ENCODE results near the gene CENPM.
"Not testable (repeated sequence)": the region's sequence is repeated elsewhere in the genome, so short reads cannot be mapped to it uniquely, and the experiment has no call there.

The CENPM gene

GRCh38 chr22:41966225-41966606 lies 19.3 kb upstream of the CENPM start:
- DNase-seq = no peak

DNA sequence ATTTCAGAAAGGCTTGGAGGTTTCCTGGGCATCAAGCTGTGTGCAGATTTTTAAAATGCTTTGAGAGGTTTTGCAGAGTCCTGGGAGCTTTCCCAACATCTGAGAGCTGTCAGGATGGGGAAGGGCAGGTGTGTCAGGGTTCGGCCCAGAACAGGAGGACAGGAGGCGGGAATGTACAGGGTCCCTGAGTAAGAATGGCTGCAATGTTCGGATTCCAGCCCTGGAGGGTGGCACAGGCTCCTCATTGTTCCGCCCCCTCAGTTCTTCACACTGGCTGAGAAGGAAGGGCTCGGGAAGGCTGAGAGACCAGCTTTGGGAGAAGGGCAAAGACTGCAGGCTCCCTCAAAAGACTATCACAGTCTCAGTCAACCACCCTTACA lies 17.1 kb upstream of the CENPM start:
- DNase-seq = no peak

GRCh38 chr22:41963453-41964111 lies 16.6 kb upstream of the CENPM start:
- no peak for DNase-seq

DNA sequence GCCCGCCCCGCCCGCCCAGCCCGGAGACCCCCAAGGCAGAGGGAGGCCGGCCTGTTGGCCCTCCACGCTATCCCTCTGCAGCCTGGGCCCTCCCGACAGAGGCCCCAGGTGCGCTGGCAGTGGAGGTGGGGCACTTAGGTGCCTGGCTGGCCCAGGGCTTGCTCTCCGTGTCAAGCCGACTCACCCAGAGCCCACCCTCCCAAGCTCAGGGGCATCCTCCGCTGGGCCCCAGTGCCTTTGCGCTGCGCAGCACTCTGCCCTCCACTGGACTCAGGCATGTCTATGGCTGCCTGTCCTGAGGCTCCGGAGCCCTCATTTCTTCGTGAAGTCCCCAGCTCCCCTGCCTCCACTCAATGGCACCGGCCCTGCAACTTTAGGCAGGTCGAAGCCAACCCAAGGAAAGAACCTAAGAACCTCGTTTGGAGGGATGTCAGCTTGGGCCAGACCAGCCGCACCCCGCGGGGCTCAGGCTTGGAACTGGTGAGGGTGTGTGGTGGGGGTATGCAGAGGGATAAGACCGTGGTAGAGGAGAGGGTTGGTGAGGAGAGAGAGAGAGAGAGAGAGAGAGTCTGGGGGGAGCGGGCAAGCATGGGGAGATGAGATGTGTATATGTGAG lies 11.1 kb upstream of the CENPM start:
- DNase-seq = no peak

DNA sequence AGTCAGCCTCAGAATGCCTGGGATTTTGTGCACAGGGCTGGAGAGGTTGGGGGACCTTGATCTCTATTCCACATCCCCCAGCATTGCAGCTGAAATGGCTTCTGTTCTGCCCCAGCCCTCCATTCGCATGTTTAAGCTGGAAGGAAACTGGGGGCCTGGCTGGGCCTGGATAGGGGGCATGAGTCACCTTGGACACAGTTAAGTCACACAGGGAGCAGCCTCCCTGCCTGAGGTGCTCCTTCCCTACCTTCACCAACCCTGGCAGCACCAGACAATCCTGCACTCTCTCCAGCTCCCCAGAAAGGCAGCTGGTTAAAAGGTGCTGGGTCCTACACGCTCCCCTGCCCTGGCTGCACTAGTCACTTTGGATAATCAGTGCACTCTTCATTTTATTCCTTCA lies 5.8 kb upstream of the CENPM start:
- no peak for DNase-seq

DNA sequence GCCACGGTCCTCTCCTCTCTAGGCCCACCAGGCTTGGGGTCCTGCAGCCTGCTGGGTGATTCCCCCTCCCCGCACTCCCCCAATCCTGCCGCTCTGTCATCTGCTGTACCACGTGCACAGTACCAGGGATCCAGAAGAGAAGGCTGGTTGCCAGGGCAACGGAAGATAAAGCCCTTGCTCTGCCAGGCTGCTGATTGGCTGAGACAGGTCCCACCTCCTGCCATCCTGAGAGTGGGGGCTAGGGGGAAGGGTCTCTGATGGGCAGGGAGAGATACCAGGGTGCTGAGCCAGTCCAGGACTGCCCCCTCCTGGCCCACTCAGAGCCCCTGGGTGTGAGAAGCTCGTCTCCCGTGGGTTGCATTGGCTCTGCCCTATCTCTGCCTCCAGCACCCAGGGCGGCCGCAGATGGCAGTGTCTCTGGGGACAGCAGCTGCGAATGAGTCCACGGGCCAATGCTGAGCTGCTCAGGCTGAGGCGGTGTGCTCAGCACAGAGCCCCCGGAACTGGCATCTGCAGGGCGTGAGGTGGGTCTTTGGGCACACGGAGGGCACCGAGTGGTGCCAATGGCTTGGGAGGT lies 5.0 kb upstream of the CENPM start, which contains the start of gene SMIM45:
SMIM45 (plus strand) TSS at position 253 of the 577 bp plus-strand sequence.
- DNase-seq = no peak

DNA sequence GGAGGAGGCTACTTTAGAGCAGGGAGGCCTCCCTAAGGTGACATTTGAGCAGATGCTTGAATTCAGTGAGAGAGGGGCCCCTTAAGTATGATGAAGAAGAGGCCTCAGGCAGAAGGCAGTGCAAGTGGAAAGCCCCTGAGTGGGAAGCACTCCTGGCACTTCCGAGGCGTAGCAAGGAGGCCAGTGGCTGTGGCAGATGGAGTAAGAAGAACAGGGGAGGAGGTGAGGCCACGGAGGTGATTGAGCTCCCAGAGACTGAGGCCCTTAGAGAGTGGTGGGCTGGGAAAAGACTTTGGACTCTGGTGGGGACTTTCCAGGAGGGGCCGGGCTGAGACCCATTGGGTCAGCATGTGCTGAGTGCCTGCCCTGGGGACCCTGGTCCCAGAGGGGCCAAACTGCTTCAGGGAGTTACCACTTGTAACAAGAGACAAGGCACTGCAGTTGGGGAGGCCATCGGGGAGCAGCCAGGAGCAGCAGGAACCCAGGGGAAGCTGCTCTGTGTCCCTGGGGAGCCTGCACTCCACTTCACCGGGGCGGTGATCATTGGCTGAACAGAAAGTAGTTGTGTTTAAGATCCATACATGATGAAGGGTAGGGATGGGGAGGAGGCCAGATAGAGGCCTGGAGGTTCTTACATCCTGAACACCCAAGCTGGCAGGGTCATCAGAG lies 2.5 kb upstream of the CENPM start:
- no peak for DNase-seq

DNA sequence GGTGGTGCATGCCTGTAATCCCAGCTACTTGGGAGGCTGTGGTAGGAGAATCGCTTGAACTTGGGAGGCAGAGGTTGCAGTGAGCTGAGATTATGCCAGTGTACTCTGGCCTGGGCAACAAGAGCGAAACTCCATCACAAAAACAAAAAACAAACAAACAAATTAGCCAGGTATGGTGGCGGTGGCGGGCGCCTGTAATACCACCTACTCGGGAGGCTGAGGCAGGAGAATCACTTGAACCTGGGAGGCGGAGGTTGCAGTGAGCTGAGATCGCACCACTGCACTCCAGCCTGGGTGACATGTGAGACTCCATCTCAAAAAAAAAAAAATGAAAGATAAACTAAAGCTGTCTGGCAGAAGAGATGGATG lies 2.0 kb upstream of the CENPM start:
- not testable (repeated sequence) for DNase-seq

GRCh38 chr22:41948142-41948541 lies 1.2 kb upstream of the CENPM start:
- no peak for DNase-seq

- DNase-seq = no peak
Measured at GRCh38 chr22:41947424-41948080, 600 bp upstream of the CENPM start.

- no peak for DNase-seq
Measured at GRCh38 chr22:41943661-41944209, 3.2 kb downstream of the CENPM start.

DNA sequence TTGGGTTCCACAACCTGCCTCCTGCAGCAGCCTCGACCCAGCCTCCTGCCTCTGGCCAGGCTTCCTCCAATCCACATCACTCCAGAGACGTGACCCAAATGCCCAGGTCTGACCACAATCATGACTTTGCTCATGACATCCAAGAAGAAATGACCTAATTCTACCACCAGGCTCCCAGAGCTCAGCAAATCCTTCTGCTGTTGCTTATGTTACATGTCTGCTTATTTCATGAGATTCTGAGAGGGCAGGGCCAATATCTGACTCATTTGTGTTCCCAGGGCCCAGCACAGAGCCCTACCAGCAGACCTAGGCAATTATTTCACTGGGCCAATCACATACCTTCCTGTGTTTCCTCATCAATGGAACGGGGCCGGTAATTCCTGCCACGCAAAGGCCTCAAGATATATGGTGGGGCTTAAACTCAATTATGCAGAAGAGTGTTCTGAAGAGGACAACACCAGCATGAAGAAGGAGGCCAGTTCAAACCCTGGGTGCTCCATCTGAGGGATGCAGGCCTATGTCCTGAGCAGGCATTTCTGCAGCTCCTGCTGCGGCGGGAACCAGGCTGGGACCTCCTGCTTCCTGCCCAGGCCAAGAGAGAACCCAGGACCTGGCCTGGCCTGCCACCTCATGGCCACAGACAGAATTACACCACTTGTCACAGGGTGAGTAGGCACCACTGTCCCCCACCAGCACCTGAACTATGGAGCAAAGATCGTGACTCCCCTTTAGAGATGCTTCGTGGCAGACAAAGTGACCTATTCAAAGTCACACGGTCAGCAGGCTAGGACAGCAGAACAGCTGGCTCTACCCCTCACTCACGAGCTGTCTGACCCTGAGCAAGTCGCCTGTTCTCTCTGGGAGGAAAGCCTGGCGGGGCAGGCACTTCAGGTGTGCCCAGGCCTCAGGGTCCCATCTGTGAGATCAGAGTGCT lies 5.9 kb downstream of the CENPM start:
- DNase-seq = peak; percentile 77

GRCh38 chr22:41939981-41940831 lies 6.7 kb downstream of the CENPM start:
- DNase-seq = no peak

GRCh38 chr22:41936894-41937169 lies 10.1 kb downstream of the CENPM start:
- DNase-seq = no peak

DNA sequence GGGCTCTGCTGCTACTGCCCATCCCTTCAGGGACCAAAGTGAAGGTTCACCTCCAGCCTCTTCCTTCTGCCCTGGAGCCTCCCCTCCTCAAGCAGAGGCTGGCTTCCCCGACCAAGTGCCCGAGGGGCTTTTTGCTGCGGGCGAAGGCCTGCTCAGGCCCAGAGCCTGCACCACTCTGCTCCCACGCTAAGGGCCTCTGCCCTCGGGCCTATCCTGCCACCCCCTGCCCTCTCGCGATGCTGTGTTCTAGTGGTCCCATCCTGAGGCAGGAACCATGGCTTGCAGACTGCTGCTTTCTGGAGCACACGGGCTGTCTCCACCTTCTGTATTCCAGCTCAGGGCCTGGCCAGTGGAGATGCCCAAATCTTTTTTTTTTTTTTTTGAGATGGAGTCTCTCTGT lies 11.4 kb downstream of the CENPM start:
- DNase-seq = no peak

- DNase-seq = no peak
Measured at GRCh38 chr22:41935015-41935351, 12.0 kb downstream of the CENPM start.

DNA sequence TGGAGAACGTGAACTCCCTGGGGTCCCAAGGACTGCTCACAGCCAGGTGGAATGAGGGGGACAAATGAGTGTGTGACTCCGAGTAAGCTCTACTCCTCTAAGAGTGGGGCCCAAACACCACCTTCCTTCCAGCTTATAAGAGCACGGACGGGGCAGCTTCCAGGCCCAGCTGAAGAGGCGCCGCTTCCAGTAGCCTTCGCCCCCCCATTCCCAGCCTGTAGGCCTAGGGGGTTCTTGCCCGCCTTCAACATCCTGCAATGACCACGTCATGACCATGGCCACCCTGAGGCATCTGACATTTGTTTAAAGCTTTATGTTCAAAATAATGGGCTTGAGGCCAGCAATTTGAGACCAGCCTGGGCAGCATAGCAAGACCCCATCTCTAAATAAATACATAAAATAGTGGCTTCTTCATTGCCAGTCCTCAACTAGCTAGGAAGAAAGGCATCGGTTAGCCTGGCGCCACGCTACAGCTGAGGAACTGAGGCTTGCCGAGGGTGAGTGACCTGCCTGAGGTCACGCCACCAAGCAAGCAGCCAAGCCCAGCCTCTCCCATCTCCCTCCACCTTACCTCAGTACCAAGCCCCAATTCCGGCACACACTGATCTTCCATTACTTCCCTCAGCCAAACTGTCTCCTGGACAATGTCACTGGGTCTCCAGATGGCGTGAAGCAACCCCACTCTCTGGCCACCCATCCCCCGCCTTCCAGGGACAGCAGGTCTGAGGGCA lies 12.5 kb downstream of the CENPM start:
- DNase-seq = no peak

- no peak for DNase-seq
Measured at GRCh38 chr22:41933411-41934177, 13.4 kb downstream of the CENPM start.

DNA sequence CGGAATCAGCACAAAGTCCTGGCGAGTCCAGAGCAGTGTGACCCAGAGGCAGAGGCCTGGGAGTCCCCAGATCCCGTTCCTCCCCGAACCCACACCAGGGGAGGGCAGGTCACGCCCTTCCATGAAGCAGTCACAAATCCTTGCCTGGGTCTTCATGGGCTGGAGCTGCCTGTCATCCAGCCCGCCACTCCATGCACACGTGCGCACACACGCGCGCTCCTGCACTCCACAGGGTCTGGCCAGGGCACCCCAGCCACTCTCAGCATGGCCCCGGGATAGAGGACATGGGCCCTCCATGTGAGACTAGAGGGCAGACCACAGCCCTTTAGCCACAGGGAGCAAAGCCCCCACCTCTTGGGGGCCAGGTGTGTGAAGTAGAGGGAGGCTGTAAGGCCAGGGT lies 14.6 kb downstream of the CENPM start:
- no peak for DNase-seq

Data from fibroblast of skin of back (primary cell).